ENCODE measurements around the gene ZNRD2. TPM values are rescaled to one million over a fixed set of nuclear protein-coding genes. Genes with fewer than 3 reads are reported as not detected.
A peak's percentile ranks its signal among the peaks of the same experiment; 100 is the strongest.

ZNRD2 gene
- total RNA-seq, 1 experiment from 2014 or later = 45.8 TPM

DNA sequence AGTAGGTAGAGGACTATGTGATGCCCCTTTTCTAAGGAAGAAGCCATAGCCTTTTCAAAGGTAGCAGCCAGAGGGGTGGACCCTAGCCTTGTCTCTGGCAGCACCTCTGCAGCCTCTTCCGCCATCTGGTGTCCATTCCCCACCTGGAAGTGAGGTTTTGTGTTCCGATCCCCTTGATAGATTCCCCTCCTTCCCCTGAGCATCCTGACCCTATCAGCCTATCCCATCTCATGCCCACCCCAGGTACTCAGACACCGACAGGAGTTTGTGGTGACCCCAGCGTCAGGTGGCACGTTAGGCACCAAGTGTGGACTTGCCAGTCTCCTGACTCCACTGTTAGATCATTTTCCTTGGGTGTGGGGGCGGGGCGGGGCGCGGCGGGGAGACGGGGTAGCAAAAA lies 1.7 kb downstream of the ZNRD2 start:
- WGBS (ENCODE audit: extremely low coverage, insufficient read length, low lambda C conversion rate) = no CpG with 5 or more reads among the region's 11 CpGs
- H3K36me3 Mint-ChIP-seq (ENCODE audit: insufficient read depth in 1 of 3, low read depth in 3 of 3) = peaks cover 6 to 14% (median 9%) of the 10 kb centered on the region in 3 experiments; a peak in 6 of 7 replicates
- peak; percentile 82 for DNase-seq
- peak overlapping the region; percentile 99 for H3K4me3 Mint-ChIP-seq
- Histone ChIP-seq H4K5ac (ENCODE audit: insufficient read length, low read depth, low read length) (no peak overlapping the region), H3K9ac (ENCODE audit: extremely low read depth, insufficient read length, low read length) (no peak overlapping the region), H3K79me1 (ENCODE audit: insufficient read depth, low read depth, low read length, poor library complexity, severe bottlenecking) (peaks cover 4% of the 10 kb centered on the region), H3K9me3 (ENCODE audit: control insufficient read depth, low read depth, low read length) (no peaks in the 10 kb centered on the region), H3K4me2 (ENCODE audit: insufficient read depth, insufficient read length, low read length) (peak overlapping the region; percentile 44), H4K8ac (replicated peaks; ENCODE audit: insufficient read length, low read depth, low read length) (no peak overlapping the region), H3K4me1 (ENCODE audit: insufficient read depth, low read length) (no peaks in the 10 kb centered on the region; the same call in 1 of the 2 replicates), H3T11ph (ENCODE audit: low read length) (no peak overlapping the region), H4K20me1 (ENCODE audit: control insufficient read depth, insufficient read depth, insufficient read length) (no peaks in the 10 kb centered on the region), H3K4ac (ENCODE audit: low read depth, low read length) (no peak overlapping the region), H3K79me2 (ENCODE audit: insufficient read depth, low read length) (no peaks in the 10 kb centered on the region; the same call in 1 of the 2 replicates), H3K27ac (ENCODE audit: insufficient read length, low read depth, low read length) (no peak overlapping the region), H3K14ac (ENCODE audit: insufficient read depth, low read length) (no peak overlapping the region), H3K23ac (ENCODE audit: insufficient read length, low read depth, low read length) (no peak overlapping the region), H2BK120ac (ENCODE audit: low read depth, low read length, poor library complexity, severe bottlenecking) (no peak overlapping the region), H2BK20ac (ENCODE audit: low read depth, low read length, poor library complexity, severe bottlenecking) (no peak overlapping the region), H2BK15ac (ENCODE audit: low read depth, low read length) (no peak overlapping the region), H4K91ac (ENCODE audit: insufficient read length, low read depth, low read length) (no peak overlapping the region), H2AK5ac (ENCODE audit: insufficient read length, low read length) (no peak overlapping the region), H3K27me3 (ENCODE audit: insufficient read depth, low read length) (peaks cover 8% of the 10 kb centered on the region; the same call in 1 of the 2 replicates), H2BK12ac (ENCODE audit: insufficient read length, low read depth, low read length) (no peak overlapping the region), H3K23me2 (ENCODE audit: insufficient read length, low read depth, low read length, poor library complexity, severe bottlenecking) (peaks cover 25% of the 10 kb centered on the region), H3K56ac (ENCODE audit: insufficient read length, low read depth, low read length) (no peak overlapping the region), H3K18ac (ENCODE audit: insufficient read length, low read depth, low read length) (no peak overlapping the region), H2BK5ac (ENCODE audit: insufficient read length, low read length) (no peak overlapping the region), H2AFZ (ENCODE audit: low read length) (no peak overlapping the region)
- peak overlapping the region in 2 of 3 experiments; percentile 70 to 85; a peak in 3 of 7 replicates for H3K27ac Mint-ChIP-seq
- H3K4me1 Mint-ChIP-seq = peaks cover 38 to 54% of the 10 kb centered on the region in 2 experiments
- no peaks in the 10 kb centered on the region; a peak in 1 of 5 replicates for H3K9me3 Mint-ChIP-seq
- TF ChIP-seq, protein P1, sequence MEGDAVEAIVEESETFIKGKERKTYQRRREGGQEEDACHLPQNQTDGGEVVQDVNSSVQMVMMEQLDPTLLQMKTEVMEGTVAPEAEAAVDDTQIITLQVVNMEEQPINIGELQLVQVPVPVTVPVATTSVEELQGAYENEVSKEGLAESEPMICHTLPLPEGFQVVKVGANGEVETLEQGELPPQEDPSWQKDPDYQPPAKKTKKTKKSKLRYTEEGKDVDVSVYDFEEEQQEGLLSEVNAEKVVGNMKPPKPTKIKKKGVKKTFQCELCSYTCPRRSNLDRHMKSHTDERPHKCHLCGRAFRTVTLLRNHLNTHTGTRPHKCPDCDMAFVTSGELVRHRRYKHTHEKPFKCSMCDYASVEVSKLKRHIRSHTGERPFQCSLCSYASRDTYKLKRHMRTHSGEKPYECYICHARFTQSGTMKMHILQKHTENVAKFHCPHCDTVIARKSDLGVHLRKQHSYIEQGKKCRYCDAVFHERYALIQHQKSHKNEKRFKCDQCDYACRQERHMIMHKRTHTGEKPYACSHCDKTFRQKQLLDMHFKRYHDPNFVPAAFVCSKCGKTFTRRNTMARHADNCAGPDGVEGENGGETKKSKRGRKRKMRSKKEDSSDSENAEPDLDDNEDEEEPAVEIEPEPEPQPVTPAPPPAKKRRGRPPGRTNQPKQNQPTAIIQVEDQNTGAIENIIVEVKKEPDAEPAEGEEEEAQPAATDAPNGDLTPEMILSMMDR (conservative IDR thresholded peaks at IDR 0.05) = peak; percentile 61
- H3K27me3 Mint-ChIP-seq (ENCODE audit: low read depth) = peaks cover 21% of the 10 kb centered on the region

Data from H9 (cell line).